ENCODE results near the gene YEATS2.
"Not testable (repeated sequence)": the region's sequence is repeated elsewhere in the genome, so short reads cannot be mapped to it uniquely, and the experiment has no call there.

Gene YEATS2

DNA sequence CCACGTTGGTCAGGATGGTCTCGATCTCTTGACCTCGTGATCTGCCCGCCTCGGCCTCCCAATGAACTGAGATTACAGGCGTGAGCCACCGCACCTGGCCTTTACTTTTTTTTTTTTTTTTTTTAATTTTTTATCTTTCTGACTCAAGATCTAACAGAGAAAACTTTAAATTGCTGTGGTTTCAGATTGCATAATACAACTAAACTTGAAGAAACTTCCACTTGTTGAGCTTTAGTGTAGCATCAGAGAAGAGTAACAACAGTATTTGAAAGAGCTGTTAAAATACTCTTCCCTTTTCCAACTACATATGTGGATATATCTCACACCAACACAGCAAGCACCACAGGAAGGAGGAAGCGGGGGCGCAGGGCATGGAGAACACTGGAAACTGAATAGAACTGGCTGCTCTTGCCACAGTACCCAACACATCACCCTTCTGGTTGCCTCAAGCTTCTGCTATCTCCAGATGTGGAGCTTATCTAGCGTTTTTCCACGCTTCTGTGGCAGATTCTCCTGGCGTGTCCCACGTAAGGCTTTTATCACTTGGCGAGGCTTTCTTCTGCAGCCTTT is 82.4 kb downstream of the YEATS2 start:
- DNase-seq = no peak

DNA sequence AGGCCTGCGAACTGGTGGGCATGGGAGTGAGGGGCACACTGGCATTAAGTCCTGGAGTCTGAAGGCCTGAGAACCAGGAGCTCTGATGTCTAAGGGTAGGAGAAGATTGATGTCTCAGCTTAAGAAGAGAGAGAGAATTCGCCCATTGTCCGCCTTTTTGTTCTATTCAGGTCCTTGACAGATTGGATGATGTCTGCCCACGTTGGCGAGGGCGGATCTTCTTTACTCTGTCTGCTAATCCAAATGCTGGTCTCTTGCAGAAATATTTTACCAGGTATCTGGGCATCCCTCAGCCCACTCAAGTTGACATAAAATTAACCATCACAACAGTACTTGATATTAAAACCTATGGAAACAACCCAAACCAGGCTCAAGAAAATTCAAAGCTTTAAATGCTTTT is 83.6 kb downstream of the YEATS2 start:
- no peak for DNase-seq

DNA sequence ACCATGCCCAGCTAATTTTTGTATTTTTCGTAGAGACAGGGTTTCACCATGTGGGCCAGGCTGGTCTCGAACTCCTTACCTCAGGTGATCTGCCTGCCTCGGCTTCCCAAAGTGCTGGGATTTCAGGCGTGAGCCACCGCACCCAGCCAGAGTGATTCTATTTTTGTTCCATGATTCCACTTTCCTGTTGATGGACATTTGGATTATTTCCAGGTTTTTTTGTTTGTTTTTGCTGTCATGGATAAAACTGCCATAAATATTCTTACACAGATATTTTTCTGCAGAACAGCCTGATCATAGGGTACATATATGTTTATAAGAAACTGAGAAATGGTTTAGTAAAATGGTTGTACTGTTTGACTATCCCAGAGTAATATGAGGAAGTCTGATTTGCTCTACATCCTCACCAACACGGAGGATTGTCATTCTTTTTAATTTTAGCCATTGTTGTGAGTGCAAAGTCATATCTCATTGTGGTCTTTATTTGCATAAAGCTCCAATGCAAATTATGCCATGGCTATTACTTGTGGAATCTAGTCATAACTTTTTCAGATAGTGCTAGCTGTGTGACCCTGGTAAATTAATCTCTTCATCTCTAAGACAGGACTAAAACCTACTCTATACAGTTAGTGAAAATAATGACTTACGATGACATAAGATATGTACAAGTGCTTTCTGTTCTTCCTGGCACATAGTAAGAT is 85.1 kb downstream of the YEATS2 start:
- no peak for DNase-seq

DNA sequence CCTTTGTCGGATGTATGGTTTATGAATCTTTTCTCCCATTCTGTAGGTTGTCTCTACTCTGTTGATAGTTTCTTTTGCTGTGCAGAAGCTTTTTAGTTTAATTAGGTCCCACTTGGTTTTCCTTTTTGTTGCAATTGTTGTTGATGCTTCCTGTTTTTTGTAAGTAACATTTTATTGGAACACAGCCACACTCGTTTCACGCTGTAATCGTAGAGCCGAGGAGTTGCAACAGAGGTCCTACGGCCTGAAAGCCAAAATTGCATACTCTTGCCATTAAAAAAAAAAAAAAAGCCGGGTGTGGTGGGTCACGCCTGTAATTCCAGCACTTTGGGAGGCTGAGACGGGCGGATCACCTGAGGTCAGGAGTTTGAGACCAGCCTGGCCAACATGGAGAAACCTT is 86.9 kb downstream of the YEATS2 start:
- DNase-seq = not testable (repeated sequence)

DNA sequence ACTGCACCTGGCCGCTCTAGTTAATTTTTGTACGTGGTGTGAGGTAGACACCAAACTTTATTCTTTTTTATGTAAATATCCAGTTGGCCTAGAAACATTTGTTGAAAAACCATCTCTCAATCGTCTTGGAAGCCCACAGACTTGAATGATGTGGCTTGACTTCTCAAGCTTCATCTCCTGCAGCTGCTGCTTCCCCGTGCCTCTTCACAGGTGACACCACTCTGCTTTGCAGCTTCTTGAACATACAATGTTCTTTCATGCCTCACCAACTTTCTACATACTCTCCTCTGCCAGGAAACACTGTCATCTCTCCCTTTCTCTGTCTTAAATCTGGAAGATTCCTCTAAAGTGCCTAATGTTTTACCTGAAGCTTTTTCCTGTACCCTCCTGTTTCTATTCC is 92.2 kb downstream of the YEATS2 start:
- no peak for DNase-seq

DNA sequence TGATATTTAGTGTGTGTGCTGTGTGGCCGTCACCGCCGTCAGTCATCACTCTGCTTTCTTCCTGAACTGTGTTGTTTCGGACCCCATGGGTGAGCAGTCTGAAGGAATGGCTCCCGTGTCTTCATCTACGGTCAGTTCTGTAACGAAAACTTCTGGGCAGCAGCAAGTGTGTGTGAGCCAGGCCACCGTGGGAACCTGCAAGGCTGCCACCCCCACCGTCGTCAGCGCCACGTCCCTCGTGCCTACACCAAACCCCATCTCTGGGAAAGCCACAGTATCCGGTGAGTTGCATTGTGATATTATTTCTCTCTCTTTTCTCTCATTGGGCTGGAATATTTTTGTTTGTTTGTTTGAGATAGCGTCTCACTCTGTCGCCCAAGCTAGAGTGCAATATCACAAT is 93.1 kb downstream of the YEATS2 start:
- DNase-seq = no peak

DNA sequence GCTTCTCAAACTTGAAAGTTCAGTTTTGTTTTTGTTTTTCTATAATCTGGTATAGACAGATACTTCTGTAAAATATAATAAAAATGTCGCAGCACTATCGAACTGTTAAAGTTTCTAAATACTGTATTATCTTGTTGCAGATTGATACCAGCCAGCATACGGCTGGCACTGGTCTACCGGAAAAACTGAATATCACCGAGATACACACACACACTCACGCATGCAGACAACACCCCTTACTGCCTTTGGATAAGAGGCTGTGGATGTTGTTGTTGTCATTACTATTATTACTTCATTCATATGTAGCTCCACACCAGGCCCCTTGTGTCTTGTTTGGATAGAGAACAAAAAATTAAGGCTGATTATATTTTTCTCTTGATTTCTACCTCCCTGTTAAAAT is 95.4 kb downstream of the YEATS2 start:
- no peak for DNase-seq

DNA sequence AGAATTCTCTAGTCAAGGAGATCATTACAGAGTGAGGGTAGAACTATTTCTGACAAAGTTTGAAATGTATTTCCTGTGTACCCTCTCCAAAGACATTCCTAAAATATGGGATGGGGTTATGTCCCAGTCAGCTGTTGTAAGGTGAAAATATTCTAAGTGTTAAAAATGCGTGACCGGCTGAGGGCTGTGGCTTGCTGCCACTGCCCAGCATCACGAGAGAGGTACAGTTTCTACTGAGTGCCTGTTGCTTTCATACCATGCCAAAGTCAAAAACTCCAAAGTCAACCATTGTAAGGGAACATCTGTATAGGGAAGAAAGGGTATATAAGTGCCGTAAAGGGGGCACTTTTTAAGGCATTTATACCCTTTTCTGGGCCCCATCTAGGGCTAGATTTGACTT is 96.9 kb downstream of the YEATS2 start:
- no peak for DNase-seq

DNA sequence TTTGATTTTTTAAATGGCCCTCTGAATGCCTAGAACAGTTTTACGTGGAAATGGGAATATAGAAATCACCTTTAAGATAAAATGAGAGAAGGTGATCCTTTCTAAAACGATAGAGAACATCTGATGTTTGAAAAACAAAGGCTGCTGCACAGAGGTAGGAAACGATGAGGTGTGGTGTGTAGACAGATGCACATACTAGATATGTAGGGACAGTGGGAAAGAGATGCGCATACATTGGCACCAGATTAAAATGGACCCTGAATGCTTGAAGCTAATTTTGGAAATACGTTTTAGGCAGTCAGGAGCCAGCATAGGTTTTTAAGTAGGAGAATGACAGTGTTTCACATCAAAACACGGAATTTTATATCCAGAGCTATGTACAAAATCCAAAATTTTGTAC is 98.8 kb downstream of the YEATS2 start:
- no peak for DNase-seq

DNA sequence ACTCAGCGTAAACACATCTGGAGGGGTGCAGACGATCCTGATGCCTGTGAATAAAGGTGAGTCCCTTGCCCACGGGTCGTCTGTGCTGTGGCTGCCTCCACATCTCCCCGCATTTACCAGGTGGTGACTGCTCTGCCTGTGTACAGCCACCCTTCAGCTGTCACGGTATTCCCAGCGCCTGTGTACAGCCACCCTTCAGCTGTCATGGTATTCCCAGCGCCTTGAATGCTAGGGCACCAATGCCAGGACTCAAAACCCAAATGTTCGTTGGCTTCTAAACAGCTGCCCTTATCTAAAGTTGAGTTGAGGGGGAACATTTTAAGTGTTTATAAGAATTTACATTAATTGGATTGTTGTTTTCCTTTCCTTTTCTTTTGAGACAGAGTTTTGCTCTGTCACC is 100.4 kb downstream of the YEATS2 start:
- no peak for DNase-seq

DNA sequence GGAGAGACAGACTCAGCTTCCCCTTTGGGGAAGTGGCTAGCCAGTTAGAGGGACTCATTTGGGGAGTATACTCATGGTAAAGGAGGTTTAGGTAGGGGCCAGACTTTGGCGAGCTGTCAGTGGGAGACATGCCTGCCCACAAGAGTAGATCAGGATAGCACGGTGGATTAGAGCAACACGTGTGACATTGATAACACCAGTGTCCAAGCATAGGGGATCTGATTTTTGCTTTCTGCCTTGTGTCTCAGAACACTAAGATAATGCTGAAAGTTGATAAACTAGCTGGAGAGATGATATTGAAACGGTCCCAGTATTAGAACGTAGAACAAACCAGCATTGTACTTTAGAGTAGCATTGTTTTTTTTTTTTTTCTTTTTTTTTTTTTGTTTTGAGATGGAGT is 101.9 kb downstream of the YEATS2 start:
- DNase-seq = no peak

DNA sequence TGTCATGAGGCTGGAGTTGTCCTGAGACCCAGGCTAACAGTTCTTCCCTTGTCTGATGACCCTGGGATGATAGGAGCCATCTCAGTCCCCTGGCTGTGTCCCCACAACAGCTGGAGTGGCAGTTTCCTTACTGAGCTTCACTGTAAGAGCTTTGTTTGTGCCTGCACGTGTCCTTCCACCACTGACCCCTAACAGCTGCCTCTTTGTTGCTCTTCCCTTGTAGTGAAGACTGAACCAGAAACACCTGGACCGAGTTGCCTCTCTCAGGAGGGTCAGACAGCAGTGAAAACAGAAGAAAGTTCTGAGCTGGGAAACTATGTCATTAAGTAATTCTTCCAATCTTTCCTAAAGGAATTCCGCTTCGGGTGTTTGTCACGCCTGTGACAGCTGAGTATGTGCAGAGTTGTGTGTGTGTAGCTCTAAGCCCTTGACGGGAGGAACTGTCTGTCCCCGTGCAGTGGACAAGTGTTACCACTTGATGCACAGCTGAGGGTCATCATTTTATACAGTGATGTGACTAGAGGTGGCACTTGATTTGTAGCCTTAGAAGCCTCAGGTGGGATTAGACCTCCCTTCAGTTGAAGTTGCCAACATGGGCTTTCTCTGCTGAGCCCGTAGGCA is 102.8 kb downstream of the YEATS2 start:
- DNase-seq = no peak

DNA sequence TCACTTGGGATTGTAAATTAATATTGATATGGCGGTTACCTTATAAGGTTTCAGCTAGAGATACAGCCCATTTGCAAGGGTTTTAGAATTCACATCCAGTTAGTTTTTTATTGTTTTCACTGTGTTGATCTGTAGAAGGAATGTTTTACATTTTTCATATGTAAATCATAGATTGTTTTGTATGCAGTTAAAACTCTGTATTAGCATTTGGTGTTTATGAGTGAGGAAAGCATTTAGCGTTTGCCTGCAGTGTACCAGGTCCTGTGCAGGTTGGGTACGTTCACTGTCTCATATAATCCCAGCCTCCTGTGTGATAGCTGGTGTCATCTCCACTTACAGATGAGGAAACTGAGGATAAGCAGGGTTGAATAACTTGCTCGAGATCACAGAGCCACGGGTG is 104.0 kb downstream of the YEATS2 start:
- DNase-seq = no peak

DNA sequence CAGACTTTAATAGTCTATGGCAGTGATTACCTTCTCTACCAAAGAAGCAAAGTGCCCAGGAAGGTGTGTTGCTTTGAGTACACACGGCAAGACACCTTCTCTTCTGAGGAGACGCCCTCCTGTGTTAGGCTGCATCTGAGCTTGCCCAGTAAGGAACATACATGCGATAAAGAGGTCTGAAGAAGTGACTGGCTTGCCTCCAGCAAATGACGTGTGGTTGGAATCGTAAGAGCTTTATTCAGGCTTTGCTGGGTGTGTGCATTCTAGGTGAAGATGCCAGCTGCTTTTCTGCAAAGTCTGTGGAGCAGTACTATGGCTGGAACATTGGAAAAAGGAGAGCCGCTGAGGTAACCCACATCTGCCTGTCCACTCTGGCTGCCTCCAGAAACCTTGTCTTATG is 105.4 kb downstream of the YEATS2 start:
- no peak for DNase-seq

DNA sequence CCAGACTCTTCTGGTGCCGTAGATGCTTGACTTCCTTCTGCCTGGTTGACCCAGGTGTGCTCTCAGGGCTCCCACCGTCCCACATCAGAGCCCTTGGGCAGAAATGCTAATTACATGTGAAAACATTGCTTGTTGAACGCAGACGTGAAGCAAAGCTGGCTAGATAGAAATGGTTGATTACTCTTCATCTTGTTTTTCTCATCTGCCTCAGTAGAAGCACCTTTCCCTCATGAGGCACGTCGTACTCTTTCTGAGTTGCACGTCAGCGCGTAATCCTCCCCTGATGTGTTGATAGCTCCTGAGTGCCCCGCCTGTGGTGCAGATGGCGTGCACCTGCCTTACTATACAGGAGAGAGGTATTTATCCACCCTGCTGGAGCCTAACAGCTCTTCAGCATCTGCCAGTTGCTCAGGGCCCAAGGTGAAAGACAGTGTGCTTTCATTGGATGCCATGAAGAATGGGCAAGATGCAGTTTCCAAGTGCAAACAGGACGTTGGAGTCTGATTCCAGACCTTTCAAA is 109.7 kb downstream of the YEATS2 start:
- DNase-seq = no peak

DNA sequence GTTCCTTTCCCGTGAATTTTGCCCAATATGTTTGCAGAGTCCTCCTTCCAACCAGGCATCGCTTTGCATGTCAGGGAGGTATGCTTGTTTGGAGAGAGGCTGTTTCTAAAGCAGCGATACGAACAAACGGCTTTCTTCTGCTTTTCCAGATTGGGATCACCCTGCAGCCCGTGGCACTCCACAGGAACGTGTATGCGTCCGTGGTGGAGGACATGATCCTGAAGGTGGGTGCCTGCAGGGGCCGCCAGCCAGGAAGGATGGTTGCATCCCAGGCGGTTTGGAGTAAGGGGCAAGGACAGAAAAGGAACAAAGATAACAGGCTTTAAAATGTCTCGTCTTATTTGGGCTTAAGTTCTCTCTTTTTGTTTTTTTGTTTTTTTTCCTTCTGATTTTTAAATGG is 110.3 kb downstream of the YEATS2 start:
- DNase-seq = no peak

DNA sequence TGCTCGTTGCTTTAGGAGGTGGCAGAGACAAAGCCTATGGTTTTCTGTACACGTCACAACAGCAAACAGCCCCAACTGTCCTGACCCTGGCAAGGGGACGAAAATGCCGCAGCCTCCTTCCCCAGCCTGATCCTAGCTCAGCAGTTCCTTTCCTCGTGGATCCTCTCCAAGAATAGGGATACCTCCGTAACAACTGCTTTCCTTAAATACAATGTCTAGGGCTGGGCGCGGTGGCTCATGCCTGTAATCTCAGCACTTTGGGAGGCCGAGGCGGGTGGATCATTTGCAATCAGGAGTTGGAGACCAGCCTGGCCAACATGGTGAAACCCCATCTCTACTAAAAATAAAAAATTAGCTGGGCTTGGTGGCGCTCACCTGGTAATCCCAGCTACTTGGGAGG is 110.8 kb downstream of the YEATS2 start:
- DNase-seq = no peak

DNA sequence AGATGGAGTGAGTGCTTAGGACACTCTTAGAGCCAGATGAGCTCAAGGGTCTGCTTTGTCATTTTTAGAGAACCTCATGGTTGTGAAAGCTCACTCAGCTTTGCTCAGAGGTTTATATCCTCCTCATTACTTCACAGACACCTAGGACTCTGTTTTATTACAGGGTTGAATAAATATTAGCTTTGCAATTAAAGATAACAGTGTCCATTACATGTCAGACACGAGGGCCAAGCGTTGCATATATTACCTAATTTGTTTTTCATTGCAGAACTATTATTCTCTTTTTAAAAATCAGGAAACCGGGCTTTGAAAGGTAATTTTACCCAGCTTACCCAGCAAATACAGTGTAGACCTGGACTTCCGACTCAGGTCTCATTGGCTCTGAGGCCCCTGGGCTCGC is 111.7 kb downstream of the YEATS2 start:
- no peak for DNase-seq

DNA sequence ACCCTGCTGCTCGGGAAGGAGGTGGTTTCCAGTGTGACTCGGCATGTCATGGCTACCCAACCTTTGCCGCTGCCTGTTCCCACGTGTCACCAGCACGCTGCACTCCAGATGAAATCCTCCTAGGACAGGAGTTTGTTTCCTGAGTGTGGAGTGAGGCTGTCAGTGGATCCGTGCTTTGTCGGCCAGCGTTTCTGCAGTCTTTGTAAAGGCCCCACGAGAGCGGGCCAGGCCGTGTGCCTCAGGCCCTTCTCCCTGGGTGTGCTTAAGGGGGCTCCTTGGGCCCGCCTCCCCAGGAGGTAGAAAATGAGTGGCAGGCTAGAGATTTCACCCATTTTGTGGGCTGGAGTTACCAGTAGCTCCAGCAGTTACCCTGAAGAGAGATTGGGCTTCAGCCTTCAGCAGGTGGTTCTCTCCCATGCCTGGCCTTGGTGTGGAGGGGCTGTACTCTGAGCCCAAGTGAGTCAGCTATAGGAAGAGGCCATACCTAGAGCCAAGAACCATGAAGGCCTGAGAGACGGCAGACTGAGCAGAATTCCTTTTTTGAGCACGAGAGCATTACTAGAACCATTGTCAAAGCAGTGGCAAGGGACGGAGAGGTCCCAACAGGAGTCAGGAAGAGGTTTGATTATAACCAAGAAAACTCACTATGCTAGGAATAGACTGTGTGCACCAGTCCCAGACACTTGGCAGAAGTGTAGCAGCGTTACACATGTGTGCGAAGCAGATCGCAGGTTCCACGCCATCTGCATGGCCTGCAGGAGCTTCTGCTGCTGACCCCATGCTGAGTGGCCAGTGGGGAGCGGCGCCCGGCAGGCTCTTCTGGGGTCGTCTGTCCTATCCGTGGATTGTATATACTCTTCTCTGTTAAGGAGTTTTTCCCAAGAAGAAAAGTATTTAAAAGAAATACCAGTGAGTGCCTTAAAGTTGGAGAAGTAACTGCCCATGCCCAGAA is 113.3 kb downstream of the YEATS2 start:
- no peak for DNase-seq

DNA sequence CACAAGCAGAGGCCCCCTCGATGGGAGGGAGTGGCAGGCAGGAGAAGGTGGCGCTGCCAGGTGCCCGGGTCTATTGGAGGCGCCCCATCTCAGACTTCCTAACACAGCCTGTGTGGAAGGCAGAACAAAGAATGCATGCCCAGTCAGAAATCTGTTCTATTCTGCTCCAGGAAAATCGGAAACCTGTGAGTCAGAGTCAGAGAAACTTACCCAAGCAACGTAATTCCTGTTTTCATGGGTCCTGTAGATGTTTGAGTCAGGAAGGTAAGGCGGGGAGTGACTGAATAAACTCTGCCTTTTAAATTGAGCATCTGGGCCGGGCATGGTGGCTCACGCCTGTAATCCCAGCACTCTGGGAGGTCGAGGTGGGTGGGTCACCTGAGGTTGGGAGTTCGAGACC is 114.0 kb downstream of the YEATS2 start:
- no peak for DNase-seq

DNA sequence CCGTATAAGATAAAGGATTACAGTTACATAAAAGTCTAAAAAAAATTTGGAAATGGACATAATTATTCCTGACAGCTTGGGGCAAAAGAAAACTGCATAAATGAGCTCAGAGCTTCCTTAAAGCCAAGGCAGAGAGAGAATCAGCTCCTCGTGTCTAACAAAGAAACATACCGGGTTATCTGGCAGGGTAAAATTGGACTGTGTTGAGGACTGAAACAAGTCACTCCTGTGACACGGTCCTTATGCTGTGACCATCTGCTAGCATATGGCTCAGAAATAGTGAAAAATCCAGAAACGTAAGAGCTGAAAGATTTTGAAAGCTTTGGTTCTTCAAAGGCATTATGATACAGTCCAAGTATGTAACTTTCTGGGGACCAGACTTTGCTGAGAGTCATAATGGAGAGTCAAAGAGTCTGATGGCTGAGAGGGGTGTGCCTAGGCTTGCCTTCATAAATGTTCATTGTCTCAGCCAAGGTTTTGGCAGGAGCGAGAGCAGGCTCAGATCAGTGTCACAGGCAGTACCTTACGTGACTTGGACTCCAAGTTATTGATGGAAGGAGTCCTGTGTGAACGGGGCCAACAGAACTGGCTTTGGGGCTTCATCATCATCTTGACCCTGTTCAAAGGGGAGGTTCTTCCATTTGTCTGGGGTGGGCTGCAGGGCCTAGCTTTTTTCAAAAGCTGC is 115.3 kb downstream of the YEATS2 start:
- DNase-seq = no peak

DNA sequence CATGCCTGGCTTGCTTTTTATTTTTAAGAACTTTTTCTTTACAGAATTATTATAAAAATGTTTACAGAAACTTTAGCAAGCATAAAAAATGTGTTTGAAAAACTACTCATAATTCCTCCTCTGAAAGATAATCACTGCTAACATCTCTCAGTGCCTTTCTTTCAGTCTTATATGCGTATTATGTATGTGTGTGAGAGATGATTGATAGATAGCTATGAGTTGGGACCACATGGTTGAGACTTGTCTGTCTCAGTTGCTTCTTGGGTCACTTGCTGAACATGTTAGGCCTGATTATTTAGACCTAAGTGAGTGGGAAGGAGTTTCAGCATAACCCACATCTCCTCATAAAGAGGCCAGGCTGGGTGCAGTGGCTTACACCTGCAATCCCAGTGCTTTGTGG is 116.6 kb downstream of the YEATS2 start:
- DNase-seq = no peak

DNA sequence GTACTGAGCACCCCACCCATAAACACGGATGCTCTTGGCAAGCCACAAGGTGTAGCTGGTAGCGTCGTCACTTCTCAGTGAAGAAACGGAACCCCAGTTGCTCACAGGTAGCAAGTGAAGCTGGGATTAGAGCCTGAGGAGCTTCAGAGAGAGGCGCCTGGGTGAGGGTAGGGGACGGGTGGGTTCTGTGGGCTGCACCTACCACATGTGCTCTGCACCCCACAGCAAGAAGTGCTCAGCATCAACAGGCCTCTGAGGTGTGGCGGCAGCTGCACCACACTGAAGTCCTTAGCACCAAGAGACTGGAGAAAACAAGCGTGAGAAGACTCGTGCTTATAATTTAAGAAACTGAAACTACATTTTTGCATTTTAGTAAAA is 118.0 kb downstream of the YEATS2 start:
- no peak for DNase-seq
